ENCODE measurements around the gene RBM33. TPM values are rescaled to one million over a fixed set of nuclear protein-coding genes. Genes with fewer than 3 reads are reported as not detected.
A peak's percentile ranks its signal among the peaks of the same experiment; 100 is the strongest.

RBM33 gene
- total and polyA plus RNA-seq, 2 of the 13 experiments (the other 11 are each of a cell fraction or from before 2014, with no cell fraction given): 12.4 to 28.9 TPM

GRCh38 chr7:155813125-155813524 lies 168.7 kb downstream of the RBM33 start:
- no peak overlapping the region for H2AFZ ChIP-seq (ENCODE audit: low read length)
- peak overlapping the region; percentile 15 for H3K4me2 ChIP-seq (ENCODE audit: low read depth, low read length)
- no peak for ATAC-seq
- no peaks in the 10 kb centered on the region for H3K36me3 ChIP-seq (replicated peaks in 1 of 2; ENCODE audit: control insufficient read depth in 1 of 2, insufficient read depth in 2 of 2, low read length in 2 of 2)
- no peak for DNase-seq (ENCODE audit: low spot score)
- intact Hi-C loops (cut with micrococcal nuclease; ENCODE audit: unreplicated experiment) (loop anchor here (5.0 kb wide), 2 partner anchors 659 to 1004 kb away; no protein-coding TSS in a partner anchor), in situ Hi-C loops (cut with HindIII; ENCODE audit: extremely low pct_ligation_motif_present, low pct_unique_long_range_greater_than_20kb) (loop anchor here (5.0 to 25.0 kb wide), 3 partner anchors 152 to 824 kb away; partner anchors contain the start of gene RNF32)
- BruUV-seq (replicated peaks): no TSS peak
- H3K27ac ChIP-seq (ENCODE audit: extremely low read length, insufficient read depth, low read length): no peak overlapping the region
- peaks cover 44% of the 10 kb centered on the region for H3K4me1 ChIP-seq (ENCODE audit: insufficient read depth, low read length)
- peaks cover 7 to 63% of the 10 kb centered on the region in 2 experiments; a peak in 4 of 5 replicates for H3K27me3 ChIP-seq (ENCODE audit: control insufficient read depth in 1 of 2, insufficient read depth in 2 of 2, low read length in 2 of 2)
- WGBS (ENCODE audit: low lambda C conversion rate): 3% methylated on average over 4 of the region's 8 CpGs
- ChIA-PET POLR2A (interaction anchor here (0.9 to 2.4 kb wide), 2 partner anchors 149 to 802 kb away, joined by 3 to 14 read pairs; no protein-coding TSS in a partner anchor), CTCF (ENCODE audit: low intra/inter-chr PET ratio, low total read pairs) (no interaction called here)
- H3K79me2 ChIP-seq (ENCODE audit: insufficient read depth, low read length): no peaks in the 10 kb centered on the region
- H4K20me1 ChIP-seq (ENCODE audit: insufficient read depth, low read length): peaks cover 5% of the 10 kb centered on the region; the same call in 1 of the 2 replicates
- peak overlapping the region in 1 of 3 experiments; percentile 7; a peak in 1 of 6 replicates for H3K4me3 ChIP-seq (replicated peaks in 1 of 3; ENCODE audit: insufficient read depth in 1 of 3, low read depth in 2 of 3, low read length in 3 of 3)
- no peaks in the 10 kb centered on the region for H3K9me3 ChIP-seq (ENCODE audit: low read length)
- FAIRE-seq: no peak
- no peak overlapping the region for H3K9ac ChIP-seq (ENCODE audit: insufficient read depth, low read depth, low read length)
- TF ChIP-seq ZNF530 (CRISPR knock-in tag; IDR thresholded peaks at IDR 0.05; ENCODE audit: low read depth): no peak
- TF ChIP-seq ZBTB46 (CRISPR knock-in tag; IDR thresholded peaks at IDR 0.05; ENCODE audit: borderline replicate concordance): 0 out of 2 replicates have a peak, but pooled peaks have one; percentile 37
- TF ChIP-seq ZMYM4 (CRISPR knock-in tag; IDR thresholded peaks at IDR 0.05): peak; percentile 56
- TF ChIP-seq ELF3 (CRISPR knock-in tag; IDR thresholded peaks at IDR 0.05): no peak
- TF ChIP-seq ZBTB7B (CRISPR knock-in tag; IDR thresholded peaks at IDR 0.05): peak; percentile 83
- no peak for TF ChIP-seq ZNF619 (CRISPR knock-in tag; IDR thresholded peaks at IDR 0.05)
- TF ChIP-seq SOX6 (IDR thresholded peaks at IDR 0.05): no peak
- TF ChIP-seq SOX6 (CRISPR knock-in tag; IDR thresholded peaks at IDR 0.05): peak; percentile 68
- no peak for TF ChIP-seq RBAK (CRISPR knock-in tag; IDR thresholded peaks at IDR 0.05)
- no peak for TF ChIP-seq ZSCAN20 (CRISPR knock-in tag; IDR thresholded peaks at IDR 0.05; ENCODE audit: borderline replicate concordance)
- TF ChIP-seq MAZ (IDR thresholded peaks at IDR 0.05; ENCODE audit: borderline replicate concordance, low read depth, low read length): no peak
- TF ChIP-seq MAZ (CRISPR knock-in tag; IDR thresholded peaks at IDR 0.05; ENCODE audit: low read depth): peak; percentile 86
- TF ChIP-seq TBX2 (CRISPR knock-in tag; IDR thresholded peaks at IDR 0.05; ENCODE audit: borderline replicate concordance): no peak
- TF ChIP-seq ZNF326 (CRISPR knock-in tag; IDR thresholded peaks at IDR 0.05; ENCODE audit: borderline replicate concordance): no peak
- no peak for TF ChIP-seq ZNF660 (CRISPR knock-in tag; IDR thresholded peaks at IDR 0.05; ENCODE audit: borderline replicate concordance, low read depth)
- TF ChIP-seq RXRA (CRISPR knock-in tag; IDR thresholded peaks at IDR 0.05): peak; percentile 51; the same call in 1 of the 2 replicates
- no peak for TF ChIP-seq CENPX (CRISPR knock-in tag; IDR thresholded peaks at IDR 0.05)
- 0 out of 2 replicates have a peak, but pooled peaks have one; percentile 45 for TF ChIP-seq HHEX (CRISPR knock-in tag; IDR thresholded peaks at IDR 0.05)
- no peak; the same call in 1 of the 2 replicates for TF ChIP-seq ZNF446 (CRISPR knock-in tag; IDR thresholded peaks at IDR 0.05)
- TF ChIP-seq ZNF782 (CRISPR knock-in tag; IDR thresholded peaks at IDR 0.05; ENCODE audit: borderline replicate concordance): 0 out of 2 replicates have a peak, but pooled peaks have one; percentile 24
- 0 out of 2 replicates have a peak, but pooled peaks have one; percentile 16 for TF ChIP-seq ZNF121 (CRISPR knock-in tag; IDR thresholded peaks at IDR 0.05)
- TF ChIP-seq ZNF280B (CRISPR knock-in tag; IDR thresholded peaks at IDR 0.05; ENCODE audit: borderline replicate concordance): no peak; the same call in 1 of the 2 replicates
- TF ChIP-seq HNF4A (CRISPR knock-in tag; IDR thresholded peaks at IDR 0.05): peak; percentile 93
- TF ChIP-seq MATR3 (CRISPR knock-in tag; IDR thresholded peaks at IDR 0.05): no peak
- TF ChIP-seq SALL2 (CRISPR knock-in tag; IDR thresholded peaks at IDR 0.05): no peak; the same call in 1 of the 2 replicates
